Endothelial cell of umbilical vein (primary cell): Measurements from ENCODE around the gene PARP12. TPM values are rescaled to one million over a fixed set of nuclear protein-coding genes. Genes with fewer than 3 reads are reported as not detected.

Source experiments
- BruUV-seq: library from RNA; stranded (reverse); fragments of 400-500 nt; replicated peaks from 2 replicates; lab custom pipeline; 2021; lab: Mats Ljungman, UMichigan
- CTCF ChIA-PET: fragments of 300-600, 350-600 bp; sonication (Branson Sonifier 250); formaldehyde crosslinking; loops from one replicate; lab custom pipeline; 2021; ENCODE audit warnings: antibody characterized with exemption, inconsistent platforms; lab: Charles Lee
- POLR2A ChIA-PET: fragments of 300-600, 350-600 bp; sonication (Branson Sonifier 250); formaldehyde crosslinking; loops from one replicate; lab custom pipeline; 2021; ENCODE audit warnings: antibody characterized with exemption, inconsistent platforms; lab: Charles Lee
- DNase-seq: peaks from one replicate; pipeline ENCODE4 v3.0.0-alpha.2; 2011; ENCODE audit warnings: low read depth, low spot score
- FAIRE-seq: peaks from 2 replicates; lab custom pipeline; 2011; peaks lifted over from hg19 to GRCh38; lab: Jason Lieb, UNC
- H2AFZ ChIP-seq: 2 replicates; pipeline ENCODE4 v1.6.0; 2012; ENCODE audit warnings: low read depth, low read length, control low read depth, inconsistent platforms
- H3K27ac ChIP-seq: 2 replicates; pipeline ENCODE4 v1.5.1; 2011; ENCODE audit warnings: low read depth, mild to moderate bottlenecking, control low read depth, low read length, moderate library complexity; ENCODE audit not compliant: insufficient read depth
- H3K27me3 ChIP-seq, 2 experiments: 2 replicates each; pipeline versions ENCODE4 v1.6.0 to v1.6.1; 2011; ENCODE audit warnings: low read length in 2 of 2, mixed read lengths in 1 of 2; ENCODE audit not compliant: control insufficient read depth in 2 of 2, insufficient read depth in 2 of 2
- H3K36me3 ChIP-seq, 2 experiments: 2 replicates in 1 of 2; 3 replicates in 1 of 2; pipeline ENCODE4 v1.5.1; 2011; ENCODE audit warnings: low read length in 2 of 2, mild to moderate bottlenecking in 1 of 2, moderate library complexity in 1 of 2; ENCODE audit not compliant: control insufficient read depth in 2 of 2, insufficient read depth in 2 of 2; ENCODE audit errors: extremely low read depth in 1 of 2
- H3K4me1 ChIP-seq: 3 replicates; pipeline ENCODE4 v1.5.1; 2011; ENCODE audit warnings: mild to moderate bottlenecking, low read length; ENCODE audit not compliant: control insufficient read depth, insufficient read depth; ENCODE audit errors: extremely low read depth
- H3K4me2 ChIP-seq: 2 replicates; pipeline ENCODE4 v1.6.1; 2011; ENCODE audit warnings: low read length, control low read depth, mixed read lengths; ENCODE audit not compliant: insufficient read depth
- H3K4me3 ChIP-seq, 3 experiments: fragments of 200-600 bp in 1 of 3; sonication (generic), shearing (Covaris generic) in 1 of 3; replicated peaks in 1 of 3; 2 replicates each; pipeline ENCODE4 v1.5.1; 2011 to 2016; ENCODE audit warnings: control low read depth in 3 of 3, low read length in 3 of 3, mild to moderate bottlenecking in 2 of 3, inconsistent platforms in 1 of 3, low read depth in 1 of 3, moderate library complexity in 1 of 3; ENCODE audit not compliant: insufficient read depth in 1 of 3
- H3K79me2 ChIP-seq: 2 replicates; pipeline ENCODE4 v1.6.0; 2012; ENCODE audit warnings: low read length, inconsistent platforms; ENCODE audit not compliant: control insufficient read depth, insufficient read depth
- H3K9ac ChIP-seq: replicated peaks from 2 replicates; pipeline ENCODE3; 2011; ENCODE audit warnings: low read length, control low read depth; ENCODE audit not compliant: insufficient read depth; ENCODE audit errors: extremely low read depth
- H3K9me1 ChIP-seq: replicated peaks from 3 replicates; pipeline ENCODE4 v1.6.0; 2011; ENCODE audit warnings: mild to moderate bottlenecking, low read length; ENCODE audit not compliant: control insufficient read depth, insufficient read depth; ENCODE audit errors: extremely low read depth
- H3K9me3 ChIP-seq: replicated peaks from 2 replicates; pipeline ENCODE4 v1.5.1; 2012; ENCODE audit warnings: low read length, inconsistent platforms; ENCODE audit not compliant: control insufficient read depth, insufficient read depth
- H4K20me1 ChIP-seq: replicated peaks from 2 replicates; pipeline ENCODE3; 2011; ENCODE audit warnings: mild to moderate bottlenecking, low read length; ENCODE audit not compliant: control insufficient read depth, insufficient read depth; ENCODE audit errors: extremely low read depth
- EZH2 ChIP-seq: IDR thresholded peaks from 2 replicates; pipeline ENCODE4 v1.6.1; 2012; ENCODE audit warnings: borderline replicate concordance, low read depth, mild to moderate bottlenecking, moderate library complexity, low read length, inconsistent platforms; ENCODE audit not compliant: severe bottlenecking
- GATA2 ChIP-seq: IDR thresholded peaks from 2 replicates; pipeline ENCODE4 v1.7.0; 2011; ENCODE audit warnings: low read depth, mild to moderate bottlenecking, moderate library complexity, mixed read lengths, low read length; ENCODE audit not compliant: insufficient read length, insufficient read depth
- MYC ChIP-seq: IDR thresholded peaks from one replicate; pipeline ENCODE4 v1.6.1; 2011; ENCODE audit warnings: mild to moderate bottlenecking, low read depth, low read length
- POLR2AphosphoS5 ChIP-seq: IDR thresholded peaks from 2 replicates; pipeline ENCODE4 v1.6.1; 2012; ENCODE audit warnings: low read depth, mild to moderate bottlenecking, control low read depth, low read length, moderate library complexity; ENCODE audit not compliant: insufficient read depth
- dilution Hi-C: fragments of 300-500 bp; cut with MboI; formaldehyde crosslinking; loops from one replicate; pipeline ENCODE4 v1.15.0; 2019; ENCODE audit warnings: low sequenced_read_pairs; ENCODE audit not compliant: extremely low pct_ligation_motif_present
- intact Hi-C: fragments of 100-400 bp; cut with micrococcal nuclease; formaldehyde crosslinking; loops from one replicate; pipeline ENCODE4 v1.10.0; 2022
- polyA plus RNA-seq, 4 experiments: library from polyadenylated mRNA; depleted of rRNA in 3 of 4; stranded (reverse) in 3 of 4; unstranded in 1 of 4; fragments of >200 nt; gene quantifications; 2 replicates each; pipeline versions ENCODE4 v1.2.1 to v1.2.3, GENCODE V29; 2011 to 2012; ENCODE audit warnings: missing spikeins in 1 of 4
- total RNA-seq: library from RNA; stranded (reverse); gene quantifications from 2 replicates; pipeline ENCODE4 v1.2.3, GENCODE V29; 2021
- TF ChIP-seq, protein P1 (sequence below), 2 donors: IDR thresholded peaks; 1 replicate in 1 of 2; 2 replicates in 1 of 2; pipeline ENCODE4 v1.5.1; 2011; ENCODE audit warnings: low read length in 2 of 2, mild to moderate bottlenecking in 2 of 2, moderate library complexity in 2 of 2, control low read depth in 1 of 2, inconsistent platforms in 1 of 2, low read depth in 1 of 2; ENCODE audit not compliant: insufficient read depth in 1 of 2; ENCODE audit errors: extremely low read depth in 1 of 2

PARP12 gene
- total and polyA plus RNA-seq, 2 donors (not counting 3 experiments of a cell fraction or from before 2014, with no cell fraction given): 65.4 to 83.2 TPM

DNA sequence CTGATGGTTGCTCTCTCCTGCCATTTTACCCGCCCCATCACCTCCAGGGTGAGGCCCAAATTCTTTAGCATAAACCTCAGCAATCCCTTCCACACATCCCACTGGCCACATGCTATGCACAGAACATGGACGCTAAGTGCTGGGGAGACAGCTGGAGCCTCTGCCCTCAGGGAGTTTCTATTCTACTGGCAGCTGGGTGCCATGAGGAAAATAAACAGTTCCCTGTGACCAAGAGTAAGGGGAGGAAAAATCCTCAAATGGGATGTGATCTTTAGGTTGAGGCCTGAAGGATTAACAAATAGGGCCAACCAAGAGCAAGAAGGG lies 1.2 kb downstream of the PARP12 start:
- Histone ChIP-seq H3K9me3 (peaks cover 2% of the 10 kb centered on the region), H3K27me3 (no peaks in the 10 kb centered on the region), H4K20me1 (no peaks in the 10 kb centered on the region), H3K27ac (peak overlapping the region; percentile 84), H3K36me3 (peaks cover 4% of the 10 kb centered on the region in 2 experiments), H3K9ac (peak overlapping the region; percentile 82), H3K4me3 (peak overlapping the region; percentile 53 to 77 (median 71)), H3K79me2 (peaks cover 36% of the 10 kb centered on the region), H3K9me1 (no peaks in the 10 kb centered on the region), H3K4me2 (peak overlapping the region; percentile 48), H3K4me1 (peaks cover 36% of the 10 kb centered on the region), H2AFZ (no peak overlapping the region)
- TF ChIP-seq EZH2: no peak
- no peak for TF ChIP-seq GATA2
- TF ChIP-seq MYC: no peak
- TF ChIP-seq, protein P1, sequence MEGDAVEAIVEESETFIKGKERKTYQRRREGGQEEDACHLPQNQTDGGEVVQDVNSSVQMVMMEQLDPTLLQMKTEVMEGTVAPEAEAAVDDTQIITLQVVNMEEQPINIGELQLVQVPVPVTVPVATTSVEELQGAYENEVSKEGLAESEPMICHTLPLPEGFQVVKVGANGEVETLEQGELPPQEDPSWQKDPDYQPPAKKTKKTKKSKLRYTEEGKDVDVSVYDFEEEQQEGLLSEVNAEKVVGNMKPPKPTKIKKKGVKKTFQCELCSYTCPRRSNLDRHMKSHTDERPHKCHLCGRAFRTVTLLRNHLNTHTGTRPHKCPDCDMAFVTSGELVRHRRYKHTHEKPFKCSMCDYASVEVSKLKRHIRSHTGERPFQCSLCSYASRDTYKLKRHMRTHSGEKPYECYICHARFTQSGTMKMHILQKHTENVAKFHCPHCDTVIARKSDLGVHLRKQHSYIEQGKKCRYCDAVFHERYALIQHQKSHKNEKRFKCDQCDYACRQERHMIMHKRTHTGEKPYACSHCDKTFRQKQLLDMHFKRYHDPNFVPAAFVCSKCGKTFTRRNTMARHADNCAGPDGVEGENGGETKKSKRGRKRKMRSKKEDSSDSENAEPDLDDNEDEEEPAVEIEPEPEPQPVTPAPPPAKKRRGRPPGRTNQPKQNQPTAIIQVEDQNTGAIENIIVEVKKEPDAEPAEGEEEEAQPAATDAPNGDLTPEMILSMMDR (IDR thresholded peaks at IDR 0.05; ENCODE audit: extremely low read depth in 1 of 2, insufficient read depth in 1 of 2, low read depth in 1 of 2, low read length in 2 of 2): no peak
- no peak for TF ChIP-seq POLR2AphosphoS5
- FAIRE-seq: no peak
- intact Hi-C loops: loop anchor here (1.0 to 10.0 kb wide), 3 partner anchors 19 to 263 kb away; no protein-coding TSS in a partner anchor
- TSS peak; percentile 9 for BruUV-seq
- CTCF ChIA-PET: interaction anchor here (10.0 kb wide), 1 partner anchor 21 kb away, joined by 66 read pairs; no protein-coding TSS in a partner anchor
- POLR2A ChIA-PET: interaction anchor here (1.8 kb wide), 1 partner anchor 12 kb away, joined by 5 read pairs; no protein-coding TSS in a partner anchor
- dilution Hi-C loops: no loop called here
- DNase-seq: no peak
